Left lung (tissue), 10 donors: ENCODE results near the gene CHMP4A. TPM values are rescaled to one million over a fixed set of nuclear protein-coding genes. Genes with fewer than 3 reads are reported as not detected.

ENCODE experiments used
- ATAC-seq: fragments of 200-7000 bp; cut with Tn5 transposase; one replicate; pipeline ENCODE4 v1.9.1; 2020; ENCODE audit warnings: moderate library complexity
- DNase-seq, 4 donors: peaks; one replicate each; pipeline ENCODE4 v3.0.0-alpha.2; 2013 to 2020
- H3K27ac ChIP-seq, 2 donors: fragments of 200-600 bp; sonication (generic) in 1 of 2; one replicate each; pipeline versions ENCODE4 v1.5.0 to v1.8.0; 2020 to 2021
- H3K27me3 ChIP-seq, 2 donors: fragments of 200-600 bp; sonication (generic) in 1 of 2; one replicate each; pipeline versions ENCODE4 v1.5.0 to v1.8.0; 2020 to 2021
- H3K36me3 ChIP-seq, 2 donors: fragments of 200-600 bp; sonication (generic) in 1 of 2; one replicate each; pipeline versions ENCODE4 v1.5.0 to v1.8.0; 2020 to 2021
- H3K4me1 ChIP-seq, 2 donors: fragments of 200-600 bp; one replicate each; pipeline ENCODE4 v1.8.0; 2021
- H3K4me3 ChIP-seq, 2 donors: fragments of 200-600 bp; sonication (generic) in 1 of 2; one replicate each; pipeline versions ENCODE4 v1.5.0 to v1.8.0; 2020 to 2021; ENCODE audit warnings: mild to moderate bottlenecking in 1 of 2
- H3K9me3 ChIP-seq, 2 donors: fragments of 200-600 bp; sonication (generic) in 1 of 2; one replicate each; pipeline versions ENCODE4 v1.5.0 to v1.8.0; 2020 to 2021
- CTCF ChIP-seq, 2 donors: fragments of 200-600 bp; sonication (generic) in 1 of 2; IDR thresholded peaks; one replicate each; pipeline versions ENCODE4 v1.5.0 to v1.8.0; 2021; ENCODE audit warnings: antibody characterized with exemption in 2 of 2
- intact Hi-C, 2 donors: fragments of 100-400 bp; cut with DNase I; formaldehyde crosslinking; loops; one replicate each; pipeline versions ENCODE4 v1.11.2 to v1.14.2; 2022
- polyA plus RNA-seq, 6 donors: library from polyadenylated mRNA; unstranded; fragments of 120-200 nt; gene quantifications; one replicate each; pipeline ENCODE4 v1.2.1, GENCODE V29; 2013; ENCODE audit not compliant: insufficient read length in 6 of 6
- total RNA-seq, 2 donors: library from RNA; stranded (reverse); fragmentation: NEBNext Ultra II Directional; extraction: Animal tissue kit (Norgen Biotek cat#: 25700); gene quantifications; one replicate each; pipeline ENCODE4 v1.2.1, GENCODE V29; 2021
- donor health status: DM: no; HTN: yes; CAD: no.
- donor health status: DM: no; HTN: no; CAD: no.

CHMP4A gene
- total and polyA plus RNA-seq, 8 donors: 35.0 to 64.6 (median 56.9) TPM

GRCh38 chr14:24177041-24177825 is 36.1 kb downstream of the CHMP4A start:
- Histone ChIP-seq H3K4me3 (no peak overlapping the region), H3K27ac (no peak overlapping the region), H3K4me1 (no peaks in the 10 kb centered on the region), H3K36me3 (peaks cover 0 to 100% of the 10 kb centered on the region in 2 donors), H3K9me3 (no peaks in the 10 kb centered on the region), H3K27me3 (no peaks in the 10 kb centered on the region)
- intact Hi-C loops: no loop called here
- no peak for TF ChIP-seq CTCF (IDR thresholded peaks at IDR 0.05)
- no peak for DNase-seq
- ATAC-seq: no peak

GRCh38 chr14:24176599-24176998 is 36.7 kb downstream of the CHMP4A start:
- DNase-seq (no peak), ATAC-seq (no peak)
- Histone ChIP-seq H3K27me3 (no peaks in the 10 kb centered on the region), H3K9me3 (no peaks in the 10 kb centered on the region), H3K27ac (no peak overlapping the region), H3K4me1 (peaks cover 0 to 6% of the 10 kb centered on the region in 2 donors), H3K4me3 (no peak overlapping the region), H3K36me3 (peaks cover 0 to 96% of the 10 kb centered on the region in 2 donors)
- TF ChIP-seq CTCF (IDR thresholded peaks at IDR 0.05): no peak
- intact Hi-C loops: no loop called here

- peaks cover 0 to 20% of the 10 kb centered on the region in 2 donors for H3K4me1 ChIP-seq
- peak overlapping the region; percentile 16 to 34 for H3K4me3 ChIP-seq
- DNase-seq: peak in 1 of 4 donors; percentile 73
- peaks cover 0 to 87% of the 10 kb centered on the region in 2 donors for H3K36me3 ChIP-seq
- no peaks in the 10 kb centered on the region for H3K9me3 ChIP-seq
- no peaks in the 10 kb centered on the region for H3K27me3 ChIP-seq
- intact Hi-C loops: no loop called here
- ATAC-seq: no peak
- TF ChIP-seq CTCF (IDR thresholded peaks at IDR 0.05): no peak
- H3K27ac ChIP-seq: no peak overlapping the region
Observed at GRCh38 chr14:24172871-24173281, 40.4 kb downstream of the CHMP4A start.

GRCh38 chr14:24172261-24172860 is 40.9 kb downstream of the CHMP4A start:
- intact Hi-C loops: no loop called here
- Histone ChIP-seq H3K4me1 (peaks cover 0 to 23% of the 10 kb centered on the region in 2 donors), H3K27me3 (no peaks in the 10 kb centered on the region), H3K36me3 (peaks cover 0 to 87% of the 10 kb centered on the region in 2 donors), H3K9me3 (no peaks in the 10 kb centered on the region), H3K27ac (no peak overlapping the region), H3K4me3 (peak overlapping the region; percentile 16 to 34)
- DNase-seq: peak in 1 of 4 donors; percentile 78
- ATAC-seq: peak; percentile 14
- no peak for TF ChIP-seq CTCF (IDR thresholded peaks at IDR 0.05)
